Measurements from ENCODE around the gene TPCN2.

Gene TPCN2

DNA sequence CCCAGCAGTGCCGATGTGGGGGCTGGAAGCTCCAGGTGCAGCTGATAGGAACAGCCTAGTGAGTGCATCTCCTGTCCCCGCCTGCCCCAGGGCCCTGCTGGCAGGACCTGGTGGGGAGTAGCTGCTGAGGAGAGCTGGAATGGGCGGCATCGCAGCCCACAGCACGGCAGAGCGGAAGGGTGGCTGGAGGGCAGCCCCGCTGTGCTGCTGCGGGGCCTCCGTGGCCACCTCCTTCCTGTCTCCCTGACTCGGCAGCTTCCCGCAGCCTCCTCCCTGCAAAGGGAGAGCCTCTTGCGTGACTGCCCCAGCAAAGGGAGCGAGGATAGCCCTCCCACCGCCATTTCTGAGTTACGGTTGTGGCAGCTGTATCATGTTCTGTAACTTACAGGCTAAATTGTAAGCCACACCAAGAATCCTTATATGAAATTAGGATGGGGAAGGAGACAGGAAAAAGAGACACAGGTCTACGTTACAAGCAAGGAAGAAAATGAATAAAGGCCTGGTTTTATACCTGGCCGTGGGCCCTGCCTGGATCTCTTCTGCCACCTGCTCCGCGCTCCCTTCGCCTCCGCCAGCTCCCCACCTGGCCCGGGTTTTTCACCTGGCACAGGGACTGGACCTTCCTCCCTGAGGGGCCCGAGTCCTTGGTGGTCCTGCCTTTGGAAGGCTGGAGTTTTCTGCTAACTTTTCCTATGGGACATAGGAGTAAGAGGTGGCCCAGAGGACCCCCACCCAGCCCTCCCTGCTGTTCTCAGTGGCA, 10.0 kb downstream of the TPCN2 start:
- DNase-seq: no peak

DNA sequence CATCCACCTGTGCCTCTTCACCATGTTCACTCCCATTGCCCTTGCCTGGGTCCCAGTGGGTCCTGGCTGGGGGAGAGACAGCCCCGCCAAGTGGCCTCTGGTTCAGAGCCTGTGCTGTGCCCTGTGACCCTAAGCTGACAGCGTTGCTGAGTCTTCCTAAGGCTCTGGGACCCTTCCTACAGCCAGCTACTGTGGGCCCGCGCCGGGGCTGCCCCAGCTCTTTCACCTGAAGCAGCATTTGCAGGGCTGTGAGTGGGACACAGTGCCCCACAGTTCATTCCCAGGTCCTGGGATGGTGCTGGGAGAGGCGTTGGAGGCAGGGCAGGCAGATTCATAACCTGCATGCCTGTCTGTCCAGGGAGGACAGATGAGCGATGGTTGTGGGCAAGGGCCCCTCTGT, 10.7 kb downstream of the TPCN2 start:
- DNase-seq: no peak

DNA sequence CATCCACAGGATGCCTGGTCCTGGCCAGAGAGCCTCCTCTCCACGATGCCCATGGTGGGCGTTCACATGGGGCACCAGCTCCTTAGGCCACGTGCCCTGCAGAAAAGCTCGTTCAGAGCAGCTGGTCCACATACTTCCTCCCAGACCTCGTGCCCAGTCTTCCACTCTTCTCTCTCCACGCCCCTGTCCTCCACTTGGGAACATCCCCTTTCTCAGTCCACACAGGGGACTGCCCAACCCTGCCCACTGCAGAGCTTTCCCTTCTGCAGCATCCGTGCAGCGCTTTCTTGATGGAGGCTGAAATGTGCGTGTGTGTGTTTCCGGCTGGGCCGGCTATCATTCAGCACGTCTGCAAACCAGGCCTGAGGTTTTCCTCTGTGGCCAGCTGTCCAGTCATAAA, 11.3 kb downstream of the TPCN2 start:
- no peak for DNase-seq

DNA sequence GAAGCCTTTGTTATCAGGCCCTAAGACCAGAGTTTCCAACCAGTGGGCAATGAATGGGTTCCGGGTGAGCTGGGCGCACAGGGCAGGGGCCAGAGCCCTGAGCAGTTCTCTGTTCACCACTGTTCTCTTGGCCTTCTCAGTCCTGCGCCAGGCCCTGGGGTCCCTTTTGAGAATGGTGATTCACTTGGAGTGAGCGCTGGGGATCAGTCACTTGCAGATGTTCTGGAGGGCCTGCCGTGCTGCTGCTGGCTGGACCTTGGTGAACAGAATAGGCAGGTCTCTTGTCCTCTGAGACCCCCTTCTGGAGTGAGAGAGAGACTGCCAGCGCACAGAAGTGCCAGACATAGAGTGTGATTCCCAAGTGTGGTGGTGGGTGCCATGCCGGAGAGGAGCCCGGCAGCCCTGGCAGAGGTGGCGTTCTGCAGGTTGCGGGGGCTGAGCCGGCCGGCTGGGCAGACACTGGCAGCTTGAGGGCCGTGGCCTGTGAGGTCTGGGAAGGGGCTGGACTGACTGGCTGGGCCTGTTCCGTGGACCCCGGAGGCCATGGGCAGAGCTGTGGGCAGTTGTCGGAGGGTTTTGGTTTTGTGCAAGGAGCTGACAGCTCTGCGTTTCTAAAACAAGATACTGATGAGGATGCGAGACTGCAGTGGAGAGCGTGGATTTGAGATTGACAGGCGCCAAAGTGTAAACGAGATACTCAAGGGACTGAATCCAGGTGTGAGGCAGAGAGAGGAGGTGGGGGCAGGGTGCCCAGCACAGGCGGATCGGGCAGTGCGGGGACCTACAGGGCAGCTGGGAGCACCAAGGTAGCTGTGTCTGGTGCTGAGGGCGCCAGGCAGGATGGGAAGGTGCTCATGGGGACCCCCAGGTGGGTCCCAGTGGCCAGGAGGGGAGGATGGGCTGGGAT, 12.3 kb downstream of the TPCN2 start:
- no peak for DNase-seq

DNA sequence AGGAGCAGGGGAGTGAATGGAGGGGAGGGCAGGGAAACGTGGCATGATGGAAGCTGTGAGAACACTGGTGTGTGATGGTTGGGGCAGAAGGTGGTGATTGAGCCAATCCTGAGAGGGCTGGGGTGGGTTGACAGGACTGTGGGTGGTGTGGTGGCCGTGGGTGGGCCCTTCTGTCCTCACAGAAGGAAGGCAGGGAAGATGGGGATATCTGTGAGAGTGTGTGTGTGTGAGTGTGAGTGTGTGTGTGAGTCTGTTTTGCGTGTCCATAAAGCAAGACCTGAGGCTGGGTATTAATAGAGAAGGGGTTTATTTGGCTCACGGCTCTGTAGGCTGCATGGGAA, 13.0 kb downstream of the TPCN2 start:
- no peak for DNase-seq

DNA sequence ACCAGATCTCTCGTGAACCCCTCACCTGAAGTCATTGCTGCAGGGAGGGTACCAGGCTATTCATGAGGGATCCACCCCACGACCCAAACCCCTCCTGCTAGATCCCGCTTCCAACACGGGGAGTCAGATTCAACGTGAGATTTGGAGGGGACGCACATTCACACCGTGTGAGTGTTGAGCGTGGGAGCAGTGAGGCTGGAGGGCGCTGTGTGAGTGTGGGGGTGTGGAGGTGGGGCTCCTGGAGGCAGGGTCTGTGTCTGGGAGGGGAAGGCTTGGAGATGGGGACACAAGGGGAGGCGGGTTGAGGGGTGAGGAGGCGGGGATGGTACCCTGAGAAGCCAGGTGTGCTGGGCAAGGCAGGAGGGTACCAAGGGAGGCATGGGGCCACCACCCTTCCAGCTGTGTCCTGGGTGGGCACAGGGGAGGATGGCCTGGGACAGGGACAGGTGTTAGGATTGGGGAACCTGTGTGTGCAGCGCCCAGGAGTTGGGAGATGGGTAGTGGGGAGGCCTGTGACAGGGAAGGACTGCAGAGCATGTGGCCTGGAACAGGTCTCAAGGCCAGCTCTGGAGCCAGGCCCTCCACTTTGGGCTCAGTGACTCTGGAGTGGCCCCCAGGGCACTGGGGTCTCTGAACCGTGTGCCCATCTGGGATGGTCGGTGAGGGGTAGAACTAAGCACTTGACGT, 13.6 kb downstream of the TPCN2 start:
- DNase-seq: no peak

DNA sequence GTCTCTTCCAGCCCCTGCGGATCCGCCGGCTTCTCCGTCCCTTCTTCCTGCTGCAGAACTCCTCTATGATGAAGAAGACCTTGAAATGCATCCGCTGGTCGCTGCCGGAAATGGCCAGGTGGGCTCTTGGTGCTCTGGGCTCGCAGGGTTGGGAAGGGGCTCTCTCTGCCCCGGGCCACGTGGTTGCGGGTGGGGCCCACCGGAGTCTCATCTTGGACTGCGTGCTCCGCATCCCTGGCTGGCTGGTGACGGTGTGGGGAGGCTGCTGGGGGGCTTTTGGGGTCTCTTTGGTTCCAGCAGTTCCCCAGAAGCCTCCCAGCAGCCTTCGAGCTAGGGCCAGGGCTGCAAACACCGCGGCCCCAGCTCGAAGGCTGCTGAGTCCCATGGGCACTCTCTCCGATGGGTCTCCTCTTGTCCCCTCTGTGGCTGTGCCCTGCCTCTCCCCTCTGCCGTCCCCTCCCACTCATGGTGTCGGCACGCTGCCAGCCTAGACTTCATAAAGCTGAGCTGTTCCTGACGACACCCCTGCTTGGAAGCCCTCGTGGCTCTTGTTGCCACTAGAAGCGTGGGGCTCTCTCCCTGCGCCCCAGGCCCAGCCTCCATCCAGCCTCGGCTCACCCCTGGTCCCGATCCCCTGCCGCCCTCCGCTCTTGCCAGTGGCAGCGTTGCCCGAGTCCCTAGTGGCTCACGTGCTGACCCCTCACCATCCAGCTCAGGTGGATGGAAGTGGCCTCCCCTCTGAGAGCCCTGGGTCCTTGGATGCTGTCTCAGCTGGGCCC, 14.3 kb downstream of the TPCN2 start:
- DNase-seq: no peak

DNA sequence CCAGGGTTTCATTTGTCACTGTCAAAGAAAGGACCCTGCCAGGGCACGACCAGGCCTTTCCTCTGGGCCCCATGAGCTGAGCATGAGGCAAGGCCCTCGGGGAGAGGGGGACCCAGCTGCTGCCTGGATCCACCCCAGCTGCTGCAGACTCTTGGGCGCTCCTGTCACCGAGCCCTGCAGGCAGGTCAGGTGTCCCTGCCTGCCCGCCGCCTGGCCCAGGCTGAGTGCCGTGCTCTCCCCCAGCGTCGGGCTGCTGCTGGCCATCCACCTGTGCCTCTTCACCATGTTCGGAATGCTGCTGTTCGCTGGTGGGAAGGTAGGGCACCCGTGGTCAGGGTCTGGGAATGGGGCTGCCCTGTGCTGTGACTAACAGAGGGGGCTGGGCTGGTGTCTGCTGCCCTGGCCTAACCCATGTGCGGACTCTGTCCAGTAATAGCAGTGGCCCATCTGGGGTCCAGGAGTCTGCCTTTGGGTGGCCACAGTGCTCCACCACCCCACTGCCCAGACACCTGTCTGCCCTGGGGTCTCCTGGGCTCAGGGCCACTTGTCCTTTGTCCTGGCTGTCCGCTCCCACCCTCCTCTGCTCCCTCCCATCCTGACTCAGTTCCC, 15.0 kb downstream of the TPCN2 start:
- DNase-seq: no peak

DNA sequence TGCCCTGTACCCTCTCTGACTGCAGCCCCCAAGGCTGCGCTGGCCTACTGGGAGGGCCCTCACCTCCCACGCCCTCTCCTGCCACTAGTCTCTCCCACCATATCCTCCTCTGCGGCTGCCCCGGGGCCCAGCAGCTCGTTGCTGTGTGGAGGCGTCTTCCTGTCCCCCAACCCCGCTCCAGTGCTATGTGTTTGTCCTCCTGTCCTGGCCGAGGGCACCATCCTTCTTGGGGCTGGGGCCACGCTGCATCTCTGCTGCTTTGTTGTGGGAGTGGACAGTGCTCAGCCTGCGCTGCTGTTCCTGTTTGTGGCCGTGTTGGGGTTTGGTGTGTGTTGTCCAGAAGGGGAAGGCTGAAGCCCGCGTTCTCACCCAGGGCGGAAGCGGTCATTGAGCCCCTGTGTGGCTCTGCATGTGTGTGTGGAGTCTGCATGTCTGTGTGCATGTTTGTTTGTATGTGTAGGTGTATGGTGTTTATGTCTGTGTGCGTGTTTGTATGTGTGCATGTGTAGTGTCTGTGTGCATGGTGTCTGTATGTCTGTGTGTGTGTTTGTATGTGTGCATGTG, 15.7 kb downstream of the TPCN2 start:
- no peak for DNase-seq

DNA sequence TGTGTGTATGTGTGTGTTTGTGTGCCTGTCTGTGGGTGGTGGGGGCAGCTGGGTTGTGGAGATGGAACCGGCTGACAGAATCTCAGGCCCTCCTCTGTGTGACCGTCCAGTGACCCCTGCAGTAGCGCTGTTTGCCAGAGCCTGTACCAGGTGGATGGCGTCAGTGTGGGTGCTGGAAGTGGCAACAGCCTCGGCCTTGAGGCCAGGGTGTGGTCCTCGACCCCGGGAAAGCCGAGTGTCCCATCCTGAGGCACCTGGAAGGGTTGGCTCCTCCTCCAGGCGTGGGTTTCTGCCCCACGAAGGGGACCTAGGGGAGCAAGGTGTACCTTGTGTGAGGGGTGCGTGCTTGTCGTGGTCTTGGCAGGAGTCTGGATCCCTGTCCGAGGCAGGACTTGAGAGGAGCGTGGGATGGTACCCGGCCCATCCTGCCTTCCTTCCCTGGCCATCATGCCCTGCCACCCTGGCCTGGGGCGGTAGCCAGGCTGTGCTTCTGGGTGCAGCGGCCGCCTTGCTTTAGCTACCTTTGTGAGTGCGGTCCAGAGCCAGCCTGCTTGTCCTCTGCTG, 16.5 kb downstream of the TPCN2 start:
- no peak for DNase-seq

DNA sequence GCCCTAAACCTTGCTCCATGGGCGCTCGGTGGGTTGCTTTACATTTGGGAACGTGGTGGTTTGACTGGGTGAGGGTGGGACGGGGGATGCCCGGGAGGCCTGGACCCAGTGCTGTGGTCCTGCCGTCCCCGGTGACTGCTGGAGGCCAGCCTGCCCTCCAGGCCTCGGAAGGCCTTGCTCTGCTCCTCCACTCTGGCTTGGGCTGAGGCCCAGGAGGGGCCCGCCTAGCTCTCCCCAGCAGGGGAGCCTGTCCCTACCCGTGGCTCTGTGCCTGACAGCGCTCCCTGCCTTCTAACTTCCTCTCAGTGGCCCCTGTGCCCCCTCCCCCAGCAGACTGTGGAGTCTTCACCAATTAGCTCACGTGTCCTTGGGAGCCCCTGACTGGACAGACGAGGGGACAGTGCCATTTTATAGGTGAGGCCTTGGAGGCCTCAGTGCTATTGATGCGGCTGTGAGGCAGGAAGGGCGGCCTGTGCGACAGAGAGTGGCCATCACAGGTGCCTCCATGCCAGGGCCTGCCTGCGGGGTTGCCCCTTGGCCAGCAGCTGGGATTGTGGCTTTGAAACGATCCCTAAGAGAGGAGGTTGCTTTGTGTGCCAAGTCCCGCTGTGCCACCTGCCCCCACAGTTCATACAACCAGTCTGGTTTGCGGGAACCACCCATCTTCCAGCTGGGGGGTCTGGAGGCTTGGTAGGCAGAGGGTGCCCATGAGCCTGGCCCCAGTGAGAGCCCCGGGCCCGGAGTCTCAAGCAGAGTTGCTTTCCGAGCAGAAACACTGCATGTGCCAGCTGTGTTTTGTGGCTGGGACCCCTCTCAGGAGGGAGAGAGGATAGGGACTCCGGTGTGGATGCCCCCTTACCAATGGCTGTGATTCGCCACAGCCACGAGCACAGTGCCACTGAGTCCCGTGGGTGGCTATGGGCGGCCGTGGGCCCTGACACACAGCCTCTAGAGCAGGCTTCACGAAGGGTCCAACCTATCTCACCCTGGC, 17.7 kb downstream of the TPCN2 start:
- DNase-seq: no peak

DNA sequence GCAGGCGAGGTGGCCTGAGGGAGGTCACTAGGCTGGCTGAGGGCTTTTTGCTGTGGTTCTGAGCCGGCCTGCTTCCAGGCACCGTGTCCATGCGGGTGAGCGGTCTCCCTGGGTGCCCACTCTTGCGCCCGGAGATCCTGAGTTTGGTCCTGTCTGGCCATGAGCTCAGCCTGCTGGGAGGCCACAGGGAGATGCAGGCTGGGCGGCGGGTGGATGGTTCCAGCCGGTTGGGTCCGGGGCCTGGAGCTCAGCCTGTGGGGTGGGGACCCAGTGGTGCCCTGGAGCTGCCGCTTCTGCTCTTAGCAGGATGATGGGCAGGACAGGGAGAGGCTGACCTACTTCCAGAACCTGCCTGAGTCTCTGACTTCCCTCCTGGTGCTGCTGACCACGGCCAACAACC, 18.5 kb downstream of the TPCN2 start:
- DNase-seq: no peak

DNA sequence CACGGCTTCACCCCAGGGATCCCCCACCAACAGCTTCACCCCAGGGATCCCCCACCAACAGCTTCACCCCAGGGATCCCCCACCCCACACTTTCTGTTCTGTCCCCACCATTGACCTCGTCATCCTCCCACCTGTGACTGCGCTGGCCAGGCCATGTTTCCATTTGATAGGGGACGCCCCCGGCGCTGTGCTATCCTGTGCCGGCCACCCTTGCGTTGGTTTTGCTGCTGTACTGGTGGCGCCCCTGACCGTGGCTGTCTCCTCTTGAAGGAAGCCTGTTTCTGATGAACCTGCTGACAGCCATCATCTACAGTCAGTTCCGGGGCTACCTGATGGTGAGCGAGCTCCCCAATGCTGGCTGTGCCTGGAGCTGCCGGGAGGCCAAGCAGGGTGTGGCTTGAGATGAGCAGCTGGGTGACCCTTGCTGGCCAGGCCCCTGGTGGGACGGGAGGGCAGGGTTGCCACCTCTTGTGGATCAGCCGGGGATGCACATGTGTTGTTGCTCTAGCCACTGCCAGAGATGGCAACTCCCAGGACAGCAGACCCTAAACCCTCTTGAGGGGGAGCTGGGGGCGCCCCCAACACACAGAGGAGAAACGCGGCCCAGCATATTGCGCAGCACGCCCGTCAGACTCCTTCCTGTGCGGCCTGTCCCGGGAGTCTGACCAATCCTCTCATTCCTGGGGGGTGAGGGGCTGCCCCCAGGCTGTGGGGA, 22.5 kb downstream of the TPCN2 start:
- no peak for DNase-seq

DNA sequence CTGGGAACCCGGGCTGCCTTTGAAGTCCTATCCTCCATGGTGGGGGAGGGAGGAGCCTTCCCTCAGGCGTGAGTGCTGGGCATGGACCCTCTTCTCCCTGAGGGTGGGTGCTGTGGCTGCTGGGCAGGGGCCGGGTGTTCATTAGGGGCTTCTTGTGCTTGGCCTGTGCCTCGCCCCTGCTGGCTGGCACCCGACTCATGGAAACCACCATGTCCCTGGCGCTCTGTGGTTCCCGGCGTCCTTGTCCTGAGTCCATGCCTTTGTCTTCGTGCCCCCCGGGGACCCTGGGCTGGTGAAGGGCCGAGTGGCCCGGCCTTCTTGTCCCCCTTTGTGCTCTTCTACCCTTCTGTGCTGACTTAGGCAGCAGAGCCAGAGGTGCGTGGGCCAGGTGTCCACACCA, 23.2 kb downstream of the TPCN2 start:
- DNase-seq: no peak

DNA sequence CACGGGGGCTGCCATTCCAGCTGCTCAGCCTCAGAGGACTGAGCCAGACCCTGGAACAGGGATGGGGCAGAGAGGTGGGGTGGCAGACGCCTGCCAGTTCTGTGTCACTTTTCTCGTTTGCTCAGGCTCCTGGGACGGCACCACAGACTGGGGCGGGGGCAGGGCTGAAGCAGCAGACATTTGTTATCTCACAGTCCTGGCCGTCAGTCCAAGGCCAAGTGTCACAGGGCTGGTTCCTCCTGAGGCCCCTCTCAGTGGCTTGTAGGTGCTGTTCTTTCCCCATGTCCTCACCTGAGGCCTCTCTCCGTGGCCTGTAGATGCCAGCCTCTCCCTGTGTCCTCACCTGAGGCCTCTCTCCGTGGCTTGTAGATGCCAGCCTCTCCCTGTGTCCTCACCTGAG, 24.7 kb downstream of the TPCN2 start:
- DNase-seq: no peak

DNA sequence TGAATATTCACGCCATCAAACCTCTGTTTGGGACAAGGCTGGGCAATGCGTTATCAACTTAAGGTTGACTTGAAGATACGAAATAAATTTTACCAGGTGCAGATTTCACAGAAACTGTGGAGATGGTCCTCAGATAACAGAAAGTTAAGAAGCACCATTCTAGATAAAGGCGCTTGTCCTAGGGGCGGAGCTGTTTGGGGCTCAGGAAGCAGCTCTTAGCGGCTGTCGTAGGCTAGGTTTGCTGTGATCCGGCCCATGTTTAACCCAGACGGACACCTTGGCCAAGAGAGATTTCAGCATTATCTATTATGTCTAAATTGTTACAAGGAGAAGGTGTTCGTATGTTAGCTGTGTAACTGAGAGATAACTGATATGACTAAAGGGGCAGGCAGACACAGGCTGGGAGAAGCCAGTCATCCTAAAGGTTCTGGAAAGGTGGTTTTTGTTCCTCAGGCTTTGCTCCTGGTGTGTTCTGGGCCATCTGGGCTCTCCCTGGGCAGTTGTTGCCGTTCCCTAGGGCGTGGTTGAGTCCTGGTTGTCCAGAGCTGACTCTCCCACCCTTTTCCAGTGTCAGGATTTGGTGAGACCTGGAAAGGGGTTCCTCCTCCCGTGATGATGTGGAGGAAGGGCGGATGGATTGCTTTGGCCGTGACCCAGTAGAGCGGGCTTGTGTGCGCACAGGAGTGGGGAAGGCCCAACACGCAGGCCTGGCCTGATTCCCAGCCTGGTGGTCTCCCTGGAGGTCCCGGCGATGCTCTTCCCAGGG, 25.8 kb downstream of the TPCN2 start:
- DNase-seq: no peak

DNA sequence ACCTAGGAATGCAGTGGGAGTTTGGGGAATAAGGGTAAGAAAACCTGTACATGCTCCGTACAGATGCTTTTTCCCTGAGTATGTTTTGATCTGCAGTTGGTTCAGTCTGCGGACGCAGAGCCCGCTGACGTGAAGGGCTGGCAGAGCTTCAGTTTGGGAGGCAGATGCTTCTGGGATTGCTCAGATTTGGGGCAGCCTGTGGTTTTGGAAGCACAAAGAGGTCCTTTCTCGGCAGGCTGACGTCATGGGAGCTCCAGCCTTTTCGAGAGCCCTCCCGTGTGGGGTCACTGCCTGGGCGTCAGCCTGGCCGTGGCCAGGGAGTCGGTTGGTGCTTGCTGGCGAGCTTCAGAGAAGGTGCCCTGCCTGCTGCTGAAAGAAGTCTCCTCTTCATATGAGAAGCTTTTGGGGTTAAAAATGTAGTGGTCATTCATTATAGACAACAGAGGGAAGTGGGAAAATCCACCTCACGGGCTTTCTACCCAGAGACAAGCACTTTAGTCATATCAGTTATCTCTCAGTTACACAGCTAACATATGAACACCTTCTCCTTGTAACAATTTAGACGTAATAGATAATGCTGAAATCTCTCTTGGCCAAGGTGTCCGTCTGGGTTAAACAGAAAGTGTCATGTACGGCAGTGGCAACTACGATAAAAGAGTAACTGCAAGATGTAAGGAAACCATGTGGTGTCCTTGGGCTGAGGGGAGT, 26.8 kb downstream of the TPCN2 start:
- no peak for DNase-seq

DNA sequence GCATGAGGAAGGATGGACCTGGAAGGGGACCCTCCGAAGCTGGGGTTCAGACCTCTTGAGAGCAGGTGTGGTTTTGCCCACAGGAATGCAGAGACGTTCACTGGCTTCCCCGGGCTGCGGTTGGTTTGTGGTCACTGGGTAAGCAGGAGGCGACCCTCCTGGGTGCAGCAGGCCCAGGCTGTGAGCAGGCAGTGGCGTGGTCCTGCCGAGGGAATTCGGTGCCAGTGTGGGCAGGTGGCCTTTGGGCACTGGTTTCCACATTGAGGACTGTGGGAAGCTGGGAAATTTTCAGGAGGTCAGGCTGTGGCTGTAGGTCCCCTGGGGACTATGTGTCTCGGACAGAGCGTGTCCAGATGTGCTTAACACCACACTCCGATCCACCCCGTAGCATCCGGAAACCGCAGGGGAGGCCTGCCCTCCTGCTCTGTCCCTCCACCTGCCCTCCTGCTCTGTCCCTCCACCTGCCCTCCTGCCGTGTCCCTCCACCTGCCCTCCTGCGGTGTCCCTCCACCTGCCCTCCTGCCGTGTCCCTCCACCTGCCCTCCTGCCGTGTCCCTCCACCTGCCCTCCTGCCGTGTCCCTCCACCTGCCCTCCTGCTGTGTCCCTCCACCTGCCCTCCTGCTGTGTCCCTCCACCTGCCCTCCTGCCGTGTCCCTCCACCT, 27.5 kb downstream of the TPCN2 start:
- DNase-seq: no peak
